ENCODE measurements around the gene RCOR1. TPM values are rescaled to one million over a fixed set of nuclear protein-coding genes. Genes with fewer than 3 reads are reported as not detected.

Gene RCOR1
- total RNA-seq, 3 donors from 2014 or later: 29.4 to 31.3 (median 29.5) TPM

DNA sequence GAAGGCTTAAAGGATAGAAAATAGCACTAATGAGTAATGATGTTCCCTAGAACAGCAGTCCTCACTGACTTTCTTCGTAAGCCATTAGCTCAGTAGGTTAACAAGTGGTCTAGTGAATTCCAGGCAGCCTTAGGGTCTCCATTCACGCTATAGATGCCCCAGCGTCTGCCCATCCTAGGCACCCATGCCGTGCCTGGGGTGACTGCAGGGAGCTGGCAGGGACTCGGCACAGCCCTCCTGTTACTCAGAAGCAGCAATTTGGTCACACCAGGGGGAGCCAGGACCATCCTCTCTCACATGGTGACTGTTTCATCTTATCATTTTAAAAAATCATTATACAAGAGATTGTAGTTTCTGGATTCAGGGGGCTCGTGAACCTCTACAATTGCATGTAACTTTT lies 118.8 kb downstream of the RCOR1 start:
- intact Hi-C loops (cut with DNase I, micrococcal nuclease): no loop called here
- no peaks in the 10 kb centered on the region for H3K4me1 ChIP-seq (ENCODE audit: low read depth)
- no peak overlapping the region for H3K4me3 ChIP-seq
- ATAC-seq (no peak), DNase-seq (no peak)
- H3K36me3 ChIP-seq (ENCODE audit: low read depth): no peaks in the 10 kb centered on the region
- H3K9me3 ChIP-seq: no peaks in the 10 kb centered on the region
- TF ChIP-seq, protein P1, sequence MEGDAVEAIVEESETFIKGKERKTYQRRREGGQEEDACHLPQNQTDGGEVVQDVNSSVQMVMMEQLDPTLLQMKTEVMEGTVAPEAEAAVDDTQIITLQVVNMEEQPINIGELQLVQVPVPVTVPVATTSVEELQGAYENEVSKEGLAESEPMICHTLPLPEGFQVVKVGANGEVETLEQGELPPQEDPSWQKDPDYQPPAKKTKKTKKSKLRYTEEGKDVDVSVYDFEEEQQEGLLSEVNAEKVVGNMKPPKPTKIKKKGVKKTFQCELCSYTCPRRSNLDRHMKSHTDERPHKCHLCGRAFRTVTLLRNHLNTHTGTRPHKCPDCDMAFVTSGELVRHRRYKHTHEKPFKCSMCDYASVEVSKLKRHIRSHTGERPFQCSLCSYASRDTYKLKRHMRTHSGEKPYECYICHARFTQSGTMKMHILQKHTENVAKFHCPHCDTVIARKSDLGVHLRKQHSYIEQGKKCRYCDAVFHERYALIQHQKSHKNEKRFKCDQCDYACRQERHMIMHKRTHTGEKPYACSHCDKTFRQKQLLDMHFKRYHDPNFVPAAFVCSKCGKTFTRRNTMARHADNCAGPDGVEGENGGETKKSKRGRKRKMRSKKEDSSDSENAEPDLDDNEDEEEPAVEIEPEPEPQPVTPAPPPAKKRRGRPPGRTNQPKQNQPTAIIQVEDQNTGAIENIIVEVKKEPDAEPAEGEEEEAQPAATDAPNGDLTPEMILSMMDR (IDR thresholded peaks at IDR 0.05): no peak

DNA sequence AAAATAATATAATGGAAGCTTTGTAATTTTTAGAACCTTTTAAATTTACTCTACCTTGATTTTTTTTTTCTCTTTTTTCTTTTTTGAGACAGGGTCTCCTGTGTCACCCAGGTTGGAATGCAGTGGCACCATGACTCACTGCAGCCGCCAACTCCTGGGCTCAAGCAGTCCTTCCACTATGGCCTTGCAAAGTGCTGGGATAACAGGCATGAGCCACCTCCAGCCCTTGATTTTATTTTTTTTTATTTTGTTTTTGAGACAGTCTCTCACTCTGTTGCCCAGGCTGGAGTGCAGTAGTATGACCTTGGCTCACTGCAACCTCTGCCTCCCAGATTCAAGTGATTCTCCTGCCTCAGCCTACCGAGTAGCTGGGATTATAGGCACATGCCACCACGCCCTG lies 119.5 kb downstream of the RCOR1 start:
- intact Hi-C loops (cut with DNase I, micrococcal nuclease): no loop called here
- H3K36me3 ChIP-seq (ENCODE audit: low read depth): no peaks in the 10 kb centered on the region
- ATAC-seq: no peak

DNA sequence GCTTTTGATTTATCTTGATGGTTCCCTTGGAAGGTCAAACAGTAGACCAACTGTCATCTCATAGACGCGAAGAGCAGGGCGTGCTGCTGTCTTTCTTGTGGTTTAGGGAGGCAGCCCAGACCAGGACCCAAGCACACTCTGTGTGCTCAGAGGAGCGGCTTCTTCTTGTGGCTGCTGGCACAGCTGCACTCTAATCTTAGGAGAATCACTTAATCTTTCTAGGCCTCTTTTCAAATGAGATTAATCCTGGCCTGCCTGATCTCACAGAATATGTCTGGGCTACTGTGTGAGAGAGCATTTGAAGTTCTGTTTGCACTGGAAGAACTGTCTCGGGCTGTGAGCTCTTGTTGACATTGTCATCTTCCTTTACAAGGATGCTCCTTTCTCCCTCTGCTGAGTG lies 124.8 kb downstream of the RCOR1 start:
- ATAC-seq (no peak), DNase-seq (no peak)
- Histone ChIP-seq H3K9me3 (no peaks in the 10 kb centered on the region), H3K4me3 (no peak overlapping the region), H3K36me3 (ENCODE audit: low read depth) (no peaks in the 10 kb centered on the region), H3K4me1 (ENCODE audit: low read depth) (no peaks in the 10 kb centered on the region)
- TF ChIP-seq, protein P1 (IDR thresholded peaks at IDR 0.05): no peak
- intact Hi-C loops (cut with DNase I, micrococcal nuclease): no loop called here

More for the DNA sequence above, 119.5 kb downstream of the RCOR1 start:
- Histone ChIP-seq H3K4me1 (ENCODE audit: low read depth) (no peaks in the 10 kb centered on the region), H3K4me3 (no peak overlapping the region), H3K9me3 (no peaks in the 10 kb centered on the region)
- no peak for DNase-seq
- TF ChIP-seq, protein P1 (IDR thresholded peaks at IDR 0.05): no peak

DNA sequence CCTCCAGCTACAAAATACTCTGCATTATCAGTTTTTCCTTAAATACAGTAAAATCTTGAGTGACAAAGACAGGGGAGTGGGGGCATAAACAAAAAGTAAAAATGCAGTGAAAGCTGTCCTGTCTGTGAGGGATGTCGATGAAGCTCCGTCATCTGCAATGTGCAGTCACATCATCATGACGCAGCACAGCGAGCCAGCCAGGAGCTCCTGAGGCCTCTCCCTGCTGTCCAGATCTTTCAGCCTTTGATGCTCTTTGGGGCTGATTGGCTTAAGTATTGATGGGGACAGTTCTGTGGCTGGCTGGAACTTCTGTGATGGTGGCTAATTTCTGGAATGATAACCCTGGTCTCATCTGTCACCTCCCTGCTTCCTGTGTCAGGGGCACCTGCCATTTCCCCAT lies 130.2 kb downstream of the RCOR1 start:
- DNase-seq (no peak), ATAC-seq (no peak)
- no peak overlapping the region for H3K4me3 ChIP-seq
- intact Hi-C loops (cut with DNase I, micrococcal nuclease): no loop called here
- no peaks in the 10 kb centered on the region for H3K36me3 ChIP-seq (ENCODE audit: low read depth)
- H3K9me3 ChIP-seq: no peaks in the 10 kb centered on the region
- TF ChIP-seq, protein P1 (IDR thresholded peaks at IDR 0.05): no peak
- H3K4me1 ChIP-seq (ENCODE audit: low read depth): no peaks in the 10 kb centered on the region

DNA sequence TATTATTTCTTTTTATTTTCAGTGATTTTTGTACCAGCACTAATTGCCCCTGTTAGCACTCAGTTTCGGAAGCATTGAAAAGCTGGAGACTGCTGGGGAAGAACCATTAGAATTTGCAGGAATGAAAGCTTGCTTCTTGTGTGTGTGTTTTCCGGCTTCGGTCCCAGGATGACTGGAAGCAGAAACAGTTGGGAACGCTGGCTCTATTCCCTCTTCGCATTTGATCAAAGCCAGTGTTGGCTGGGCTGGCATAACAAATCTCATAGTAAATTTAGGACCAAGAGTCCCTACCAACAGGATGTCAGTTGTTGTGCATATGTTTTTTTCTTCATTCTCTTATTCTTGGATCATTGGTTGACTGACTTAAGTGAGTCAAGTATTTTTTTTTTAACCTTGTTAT lies 131.2 kb downstream of the RCOR1 start:
- no peaks in the 10 kb centered on the region for H3K4me1 ChIP-seq (ENCODE audit: low read depth)
- ATAC-seq (no peak), DNase-seq (no peak)
- TF ChIP-seq, protein P1 (IDR thresholded peaks at IDR 0.05): no peak
- H3K36me3 ChIP-seq (ENCODE audit: low read depth): no peaks in the 10 kb centered on the region
- H3K9me3 ChIP-seq: no peaks in the 10 kb centered on the region
- intact Hi-C loops (cut with DNase I, micrococcal nuclease): no loop called here
- no peak overlapping the region for H3K4me3 ChIP-seq
